Coronary artery (tissue), 2 donors: ENCODE data around the gene UGT1A3.

ENCODE experiments used
- DNase-seq: peaks from one replicate; pipeline ENCODE4 v3.0.0-alpha.2; 2017; ENCODE audit warnings: low spot score
- H3K27ac ChIP-seq, 2 donors: fragments of 200-600 bp; sonication (generic); one replicate each; pipeline ENCODE4 v1.5.1; 2016 to 2019
- H3K4me3 ChIP-seq: fragments of 200-600 bp; sonication (generic); 2 replicates; pipeline ENCODE4 v1.5.1; 2016; ENCODE audit warnings: mild to moderate bottlenecking, moderate library complexity
- CTCF ChIP-seq: fragments of 200-600 bp; sonication (generic); IDR thresholded peaks from one replicate; pipeline ENCODE4 v1.5.1; 2019; ENCODE audit warnings: antibody characterized with exemption

Gene UGT1A3

DNA sequence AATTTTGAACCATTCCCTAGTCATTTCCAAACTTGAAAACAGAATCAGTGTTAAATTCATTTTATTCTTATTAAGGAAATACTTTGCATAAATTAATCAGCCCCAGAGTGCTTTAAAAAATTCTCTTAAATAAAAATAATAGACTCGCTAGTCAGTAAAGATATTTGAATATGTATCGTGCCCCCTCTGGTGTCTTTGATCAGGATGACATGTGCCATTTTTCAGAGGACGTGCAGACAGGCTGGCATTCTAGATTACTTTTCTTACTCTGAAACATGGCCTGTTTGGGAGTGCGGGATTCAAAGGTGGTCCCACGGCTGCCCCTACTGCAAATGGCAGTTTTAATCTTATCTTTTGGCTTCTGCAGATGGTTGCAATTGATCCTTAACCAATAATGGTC, 43.7 kb downstream of the UGT1A3 start:
- DNase-seq: no peak
- Histone ChIP-seq H3K27ac (no peak overlapping the region), H3K4me3 (no peak overlapping the region)
- TF ChIP-seq CTCF: no peak

DNA sequence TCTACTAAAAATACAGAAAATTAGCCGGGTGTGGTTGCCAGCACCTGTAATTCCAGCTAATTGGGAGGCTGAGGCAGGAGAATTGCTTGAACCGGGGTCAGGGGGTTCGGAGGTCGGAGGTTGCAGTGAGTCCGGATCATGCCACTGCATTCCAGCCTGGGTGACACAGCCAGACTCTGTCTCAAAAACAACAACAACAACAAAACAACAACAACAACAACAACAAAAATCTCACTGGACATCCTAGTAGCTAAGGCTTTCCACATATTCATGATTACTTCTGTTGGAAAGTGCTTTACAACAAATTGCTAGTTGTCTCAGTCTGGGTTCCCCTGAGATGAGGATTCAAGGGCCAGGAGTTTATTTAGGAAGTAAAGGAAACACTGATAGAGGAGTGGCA, 45.0 kb downstream of the UGT1A3 start:
- no peak for DNase-seq
- TF ChIP-seq CTCF: no peak
- Histone ChIP-seq H3K4me3 (no peak overlapping the region), H3K27ac (no peak overlapping the region)

DNA sequence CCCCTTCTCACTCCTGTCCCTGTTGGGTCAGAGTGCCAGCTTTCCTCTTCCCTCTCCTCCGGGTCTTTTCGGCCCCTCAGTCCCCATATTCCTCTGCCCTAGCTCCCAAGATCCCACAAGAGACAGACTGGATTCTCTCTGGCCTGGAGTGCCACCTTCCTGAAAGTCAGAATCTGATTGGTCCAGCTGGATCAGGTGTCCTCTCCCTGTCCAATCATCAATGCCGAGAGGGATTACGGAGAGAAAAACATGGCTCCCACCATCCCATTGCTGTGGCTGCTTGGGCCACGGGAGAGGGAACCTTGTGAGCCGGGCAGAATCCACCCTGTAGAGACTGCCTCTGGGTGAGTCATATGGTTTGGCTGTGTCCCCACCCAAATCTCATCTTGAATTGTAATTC, 46.6 kb downstream of the UGT1A3 start:
- no peak for TF ChIP-seq CTCF
- no peak overlapping the region for H3K4me3 ChIP-seq
- no peak for DNase-seq
- H3K27ac ChIP-seq: no peak overlapping the region

GRCh38 chr2:233778030-233778429, 49.2 kb downstream of the UGT1A3 start, which contains the start of gene MROH2A:
TSS of gene MROH2A (plus strand) at chr2:233778330. CDS start at chr2:233779359, 1,029 bp downstream.
- TF ChIP-seq CTCF: no peak
- H3K27ac ChIP-seq: no peak within 1 kb of the TSS
- DNase-seq: no peak
- H3K4me3 ChIP-seq: no peak within 1 kb of the TSS

DNA sequence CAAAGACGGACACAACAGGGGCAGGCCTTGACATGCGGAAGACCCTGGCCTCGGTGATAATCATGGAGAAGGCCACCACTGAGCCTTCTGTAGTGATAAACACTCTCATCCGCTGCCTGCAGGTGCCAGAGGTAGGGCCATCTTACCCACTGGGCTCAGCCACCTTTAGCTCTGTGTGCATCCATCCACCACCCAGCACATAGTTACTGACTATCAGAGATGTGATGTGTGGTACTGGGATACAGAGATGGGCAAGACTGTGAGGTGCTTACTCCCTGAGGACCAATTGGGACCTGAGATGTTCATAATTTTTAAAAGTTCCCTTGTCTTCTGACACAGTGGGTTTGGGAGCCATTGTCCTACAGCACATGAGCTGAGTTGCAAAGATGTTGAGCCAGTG, 50.9 kb downstream of the UGT1A3 start:
- no peak for TF ChIP-seq CTCF
- DNase-seq: no peak
- no peak overlapping the region for H3K4me3 ChIP-seq
- H3K27ac ChIP-seq: no peak overlapping the region

GRCh38 chr2:233780771-233781170, 51.9 kb downstream of the UGT1A3 start:
- DNase-seq: no peak
- H3K27ac ChIP-seq: no peak overlapping the region
- TF ChIP-seq CTCF: no peak
- no peak overlapping the region for H3K4me3 ChIP-seq

DNA sequence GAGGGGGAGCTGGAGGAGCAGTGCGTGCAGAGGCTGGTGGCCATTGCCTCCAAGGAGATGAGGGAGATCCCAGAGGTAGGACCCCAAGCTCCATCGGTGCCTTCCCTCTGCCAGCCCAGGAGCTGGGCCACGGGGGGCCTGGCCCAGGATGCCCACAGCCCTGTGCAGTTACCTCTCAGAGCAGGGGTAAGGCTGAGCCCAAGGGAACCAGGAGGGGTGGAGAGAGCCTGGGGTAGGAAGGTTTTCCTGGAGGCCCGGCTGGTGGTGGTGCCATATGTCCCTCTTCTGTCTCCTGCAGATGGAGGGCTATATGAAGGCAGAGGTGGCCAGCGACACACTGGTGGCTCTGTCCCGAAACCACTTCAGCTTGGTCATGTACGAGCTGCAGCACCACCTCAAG, 60.7 kb downstream of the UGT1A3 start:
- no peak overlapping the region for H3K27ac ChIP-seq
- no peak for TF ChIP-seq CTCF
- DNase-seq: no peak
- no peak overlapping the region for H3K4me3 ChIP-seq
